SU-DHL-6 (cell line): ENCODE results near the gene TMEM140.

Experiments used
- EZH2phosphoT487 ChIP-seq: fragments of 200-600 bp; sonication (generic), shearing (Covaris generic); conservative IDR thresholded peaks from 2 replicates; pipeline ENCODE4 v1.6.1; 2018; ENCODE audit warnings: mild to moderate bottlenecking, antibody characterized with exemption, low read length, moderate library complexity, mixed read lengths
- TF ChIP-seq, protein P1 (sequence below): fragments of 200-600 bp; sonication (generic); IDR thresholded peaks from one replicate; pipeline ENCODE4 v1.5.1; 2017; ENCODE audit warnings: antibody characterized with exemption, mild to moderate bottlenecking, low read length, moderate library complexity; ENCODE audit not compliant: insufficient read depth, poor library complexity, severe bottlenecking

DNA sequence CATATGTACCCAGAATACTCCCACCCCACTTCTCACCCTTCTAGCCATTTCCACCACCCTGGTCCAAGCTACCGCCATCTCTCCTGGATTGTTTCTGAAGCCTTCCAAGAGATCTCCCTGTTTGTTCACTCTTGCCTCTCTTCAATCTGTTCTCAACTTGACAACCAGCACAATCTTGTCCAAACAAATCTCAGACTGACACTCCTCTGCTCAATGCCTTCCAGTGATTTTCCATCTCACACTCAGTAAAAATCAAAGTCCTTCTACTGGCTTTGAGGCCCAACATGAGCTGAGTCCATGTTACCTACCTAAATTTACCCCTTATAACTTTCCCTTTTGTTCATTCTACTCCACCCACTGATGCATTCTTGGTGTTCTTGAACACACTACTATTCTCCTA, 33.2 kb upstream of the TMEM140 start:
- TF ChIP-seq, protein P1, sequence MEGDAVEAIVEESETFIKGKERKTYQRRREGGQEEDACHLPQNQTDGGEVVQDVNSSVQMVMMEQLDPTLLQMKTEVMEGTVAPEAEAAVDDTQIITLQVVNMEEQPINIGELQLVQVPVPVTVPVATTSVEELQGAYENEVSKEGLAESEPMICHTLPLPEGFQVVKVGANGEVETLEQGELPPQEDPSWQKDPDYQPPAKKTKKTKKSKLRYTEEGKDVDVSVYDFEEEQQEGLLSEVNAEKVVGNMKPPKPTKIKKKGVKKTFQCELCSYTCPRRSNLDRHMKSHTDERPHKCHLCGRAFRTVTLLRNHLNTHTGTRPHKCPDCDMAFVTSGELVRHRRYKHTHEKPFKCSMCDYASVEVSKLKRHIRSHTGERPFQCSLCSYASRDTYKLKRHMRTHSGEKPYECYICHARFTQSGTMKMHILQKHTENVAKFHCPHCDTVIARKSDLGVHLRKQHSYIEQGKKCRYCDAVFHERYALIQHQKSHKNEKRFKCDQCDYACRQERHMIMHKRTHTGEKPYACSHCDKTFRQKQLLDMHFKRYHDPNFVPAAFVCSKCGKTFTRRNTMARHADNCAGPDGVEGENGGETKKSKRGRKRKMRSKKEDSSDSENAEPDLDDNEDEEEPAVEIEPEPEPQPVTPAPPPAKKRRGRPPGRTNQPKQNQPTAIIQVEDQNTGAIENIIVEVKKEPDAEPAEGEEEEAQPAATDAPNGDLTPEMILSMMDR = no peak
- no peak for TF ChIP-seq EZH2phosphoT487
